ENCODE measurements around the gene FGGY. TPM values are rescaled to one million over a fixed set of nuclear protein-coding genes. Genes with fewer than 3 reads are reported as not detected.

Gene FGGY
- total RNA-seq, 1 experiment from 2014 or later: 12.0 TPM

GRCh38 chr1:59554011-59554663 lies 257.2 kb downstream of the FGGY start (continued):
- TF ChIP-seq ATF6 (CRISPR knock-in tag; IDR thresholded peaks at IDR 0.05): no peak
- no peak for TF ChIP-seq STAT6 (CRISPR knock-in tag; conservative IDR thresholded peaks at IDR 0.05; ENCODE audit: low read depth)
- TF ChIP-seq ZNF425 (CRISPR knock-in tag; conservative IDR thresholded peaks at IDR 0.05): no peak

- ATAC-seq (no peak), DNase-seq (ENCODE audit: low spot score) (no peak)
- Mint-ChIP-seq H3K36me3 (peaks cover 23% of the 10 kb centered on the region), H3K27ac (no peak overlapping the region), H3K27me3 (ENCODE audit: low read depth) (no peaks in the 10 kb centered on the region), H3K9me3 (peaks cover 40% of the 10 kb centered on the region), H3K4me1 (0 out of 2 replicates have a peak, but pooled peaks cover 3% of the 10 kb centered on the region), H3K4me3 (no peak overlapping the region)
- CTCF ChIA-PET: no interaction called here
- POLR2A ChIA-PET: no interaction called here
- no peak for TF ChIP-seq FOXK1 (CRISPR knock-in tag; IDR thresholded peaks at IDR 0.05)
- no peak for TF ChIP-seq ZSCAN18 (CRISPR knock-in tag; IDR thresholded peaks at IDR 0.05)
- no peak for TF ChIP-seq ATF1 (CRISPR knock-in tag; IDR thresholded peaks at IDR 0.05)
- TF ChIP-seq NFATC4 (CRISPR knock-in tag; IDR thresholded peaks at IDR 0.05): no peak
- no peak for TF ChIP-seq GRHL2 (CRISPR knock-in tag; IDR thresholded peaks at IDR 0.05; ENCODE audit: insufficient replicate concordance, severe bottlenecking)
- no peak for TF ChIP-seq MXD4 (CRISPR knock-in tag; IDR thresholded peaks at IDR 0.05; ENCODE audit: borderline replicate concordance)
- no peak for TF ChIP-seq ERG (CRISPR knock-in tag; IDR thresholded peaks at IDR 0.05)
Measured at GRCh38 chr1:59554752-59555151, 257.9 kb downstream of the FGGY start.

- ATAC-seq: no peak
- CTCF ChIA-PET: no interaction called here
- H3K4me3 Mint-ChIP-seq: no peak overlapping the region
- peaks cover 38% of the 10 kb centered on the region for H3K9me3 Mint-ChIP-seq
- DNase-seq (ENCODE audit: low spot score): no peak
- no peaks in the 10 kb centered on the region for H3K27me3 Mint-ChIP-seq (ENCODE audit: low read depth)
- no peak overlapping the region for H3K27ac Mint-ChIP-seq
- 0 out of 2 replicates have a peak, but pooled peaks cover 3% of the 10 kb centered on the region for H3K4me1 Mint-ChIP-seq
- no peak for TF ChIP-seq TEAD4 (CRISPR knock-in tag; IDR thresholded peaks at IDR 0.05)
- POLR2A ChIA-PET: no interaction called here
- H3K36me3 Mint-ChIP-seq: peaks cover 23% of the 10 kb centered on the region
Measured at GRCh38 chr1:59556398-59556797, 259.5 kb downstream of the FGGY start.

Measured in WTC11 (cell line).